Kidney (tissue), 14 donors: ENCODE results near the gene KLF5. TPM values are rescaled to one million over a fixed set of nuclear protein-coding genes. Genes with fewer than 3 reads are reported as not detected.
A peak's percentile ranks its signal among the peaks of the same experiment; 100 is the strongest.

Experiments
- DNase-seq, 5 donors: peaks; one replicate each; pipeline ENCODE4 v3.0.0-alpha.2; 2013 to 2020
- FAIRE-seq: peaks from 2 replicates; lab custom pipeline; 2012; peaks lifted over from hg19 to GRCh38; lab: Jason Lieb, UNC
- H3K27ac ChIP-seq, 2 donors: one replicate each; pipeline ENCODE4 v1.7.0; 2013; ENCODE audit warnings: low read depth in 2 of 2, low read length in 2 of 2, inconsistent platforms in 1 of 2
- H3K27me3 ChIP-seq: one replicate; pipeline ENCODE4 v1.7.1; 2013; ENCODE audit warnings: low read length, inconsistent platforms; ENCODE audit not compliant: control insufficient read depth, insufficient read depth
- H3K36me3 ChIP-seq, 3 donors: one replicate each; pipeline versions ENCODE4 v1.7.0 to v1.7.1; 2013; ENCODE audit warnings: low read length in 3 of 3, control low read depth in 1 of 3, inconsistent platforms in 1 of 3; ENCODE audit not compliant: insufficient read depth in 3 of 3, control insufficient read depth in 2 of 3
- H3K4me1 ChIP-seq, 3 donors: one replicate each; pipeline versions ENCODE4 v1.7.0 to v1.7.1; 2013; ENCODE audit warnings: low read length in 3 of 3, inconsistent platforms in 1 of 3, low read depth in 1 of 3; ENCODE audit not compliant: control insufficient read depth in 2 of 3, insufficient read depth in 2 of 3
- H3K4me3 ChIP-seq, 3 donors: one replicate each; pipeline versions ENCODE4 v1.7.0 to v1.8.1; 2013; ENCODE audit warnings: low read length in 3 of 3, control low read depth in 1 of 3, inconsistent platforms in 1 of 3
- H3K9ac ChIP-seq, 3 donors: one replicate each; pipeline versions ENCODE4 v1.7.0 to v1.7.1; 2013; ENCODE audit warnings: low read length in 3 of 3, control low read depth in 1 of 3, inconsistent platforms in 1 of 3
- H3K9me3 ChIP-seq, 3 donors: one replicate each; pipeline versions ENCODE4 v1.7.0 to v1.7.1; 2013; ENCODE audit warnings: low read length in 3 of 3, control low read depth in 1 of 3, inconsistent platforms in 1 of 3; ENCODE audit not compliant: control insufficient read depth in 2 of 3, insufficient read depth in 1 of 3
- CTCF ChIP-seq: IDR thresholded peaks from 3 replicates; pipeline ENCODE4 v1.5.1; 2012; ENCODE audit warnings: mild to moderate bottlenecking, moderate library complexity, borderline replicate concordance; ENCODE audit not compliant: insufficient read depth; ENCODE audit errors: extremely low read depth
- intact Hi-C: fragments of 100-400 bp; cut with DNase I; formaldehyde crosslinking; loops from one replicate; pipeline ENCODE4 v1.11.1; 2022
- polyA plus RNA-seq: library from polyadenylated mRNA; stranded (reverse); fragments of 350-450 nt; fragmentation: Illumina TruSeq; extraction: RNeasy Lipid Tissue Mini Kit (QIAGEN cat#74804); gene quantifications from one replicate; pipeline ENCODE4 v1.2.3, GENCODE V29; 2014; ENCODE audit warnings: low read depth, low replicate concordance; ENCODE audit not compliant: insufficient read depth
- total RNA-seq: library from RNA; stranded (reverse); fragmentation: NEBNext Ultra II Directional; extraction: Animal tissue kit (Norgen Biotek cat#: 25700); gene quantifications from one replicate; pipeline ENCODE4 v1.2.1, GENCODE V29; 2021
- donor health status: control.
- donor health status: control.
- donor health status: control.
- donor health status: control.
- donor health status: control.
- donor health status: DM: yes; HTN: yes; CAD: no.
- donor health status: Normal renal cell carcinoma (clear cell type).

The KLF5 gene
- total and polyA plus RNA-seq, 2 donors from 2014 or later = 4.4 to 52.7 TPM

GRCh38 chr13:73065036-73065435, 6.2 kb downstream of the KLF5 start:
- FAIRE-seq = no peak
- H3K27ac ChIP-seq = no peak overlapping the region
- H3K9me3 ChIP-seq = no peaks in the 10 kb centered on the region
- no peak overlapping the region for H3K4me3 ChIP-seq
- H3K27me3 ChIP-seq = no peaks in the 10 kb centered on the region
- H3K36me3 ChIP-seq = peaks cover 0 to 4% (median 0%) of the 10 kb centered on the region in 3 donors
- DNase-seq = no peak
- H3K4me1 ChIP-seq = no peaks in the 10 kb centered on the region
- TF ChIP-seq CTCF = no peak
- no peak overlapping the region for H3K9ac ChIP-seq
- intact Hi-C loops = no loop called here

GRCh38 chr13:73065665-73066340, 7.0 kb downstream of the KLF5 start:
- intact Hi-C loops = no loop called here
- H3K9me3 ChIP-seq = no peaks in the 10 kb centered on the region
- no peak overlapping the region for H3K9ac ChIP-seq
- H3K27me3 ChIP-seq = no peaks in the 10 kb centered on the region
- peak in 2 of 5 donors; percentile 69 to 77 for DNase-seq
- no peaks in the 10 kb centered on the region for H3K4me1 ChIP-seq
- TF ChIP-seq CTCF = no peak
- H3K4me3 ChIP-seq = no peak overlapping the region
- peaks cover 0 to 4% (median 0%) of the 10 kb centered on the region in 3 donors for H3K36me3 ChIP-seq
- FAIRE-seq = no peak
- no peak overlapping the region for H3K27ac ChIP-seq

GRCh38 chr13:73069206-73069805, 10.5 kb downstream of the KLF5 start:
- Histone ChIP-seq H3K9me3 (no peaks in the 10 kb centered on the region), H3K27me3 (no peaks in the 10 kb centered on the region), H3K4me1 (peaks cover 0 to 2% (median 0%) of the 10 kb centered on the region in 3 donors), H3K36me3 (no peaks in the 10 kb centered on the region), H3K4me3 (no peak overlapping the region), H3K27ac (no peak overlapping the region), H3K9ac (no peak overlapping the region)
- no peak for DNase-seq
- TF ChIP-seq CTCF = no peak
- intact Hi-C loops = no loop called here
- FAIRE-seq = peak; percentile 47
